GM19395 (cell line): ENCODE data around the gene CTSV.
"Not testable (repeated sequence)": the region's sequence is repeated elsewhere in the genome, so short reads cannot be mapped to it uniquely, and the experiment has no call there.

Experiments
- ATAC-seq: cut with Tn5 transposase; IDR thresholded peaks from one replicate; pipeline ENCODE4 v1.9.1; 2021; ENCODE audit warnings: mild to moderate bottlenecking, moderate library complexity; ENCODE audit not compliant: unreplicated experiment

The CTSV gene

DNA sequence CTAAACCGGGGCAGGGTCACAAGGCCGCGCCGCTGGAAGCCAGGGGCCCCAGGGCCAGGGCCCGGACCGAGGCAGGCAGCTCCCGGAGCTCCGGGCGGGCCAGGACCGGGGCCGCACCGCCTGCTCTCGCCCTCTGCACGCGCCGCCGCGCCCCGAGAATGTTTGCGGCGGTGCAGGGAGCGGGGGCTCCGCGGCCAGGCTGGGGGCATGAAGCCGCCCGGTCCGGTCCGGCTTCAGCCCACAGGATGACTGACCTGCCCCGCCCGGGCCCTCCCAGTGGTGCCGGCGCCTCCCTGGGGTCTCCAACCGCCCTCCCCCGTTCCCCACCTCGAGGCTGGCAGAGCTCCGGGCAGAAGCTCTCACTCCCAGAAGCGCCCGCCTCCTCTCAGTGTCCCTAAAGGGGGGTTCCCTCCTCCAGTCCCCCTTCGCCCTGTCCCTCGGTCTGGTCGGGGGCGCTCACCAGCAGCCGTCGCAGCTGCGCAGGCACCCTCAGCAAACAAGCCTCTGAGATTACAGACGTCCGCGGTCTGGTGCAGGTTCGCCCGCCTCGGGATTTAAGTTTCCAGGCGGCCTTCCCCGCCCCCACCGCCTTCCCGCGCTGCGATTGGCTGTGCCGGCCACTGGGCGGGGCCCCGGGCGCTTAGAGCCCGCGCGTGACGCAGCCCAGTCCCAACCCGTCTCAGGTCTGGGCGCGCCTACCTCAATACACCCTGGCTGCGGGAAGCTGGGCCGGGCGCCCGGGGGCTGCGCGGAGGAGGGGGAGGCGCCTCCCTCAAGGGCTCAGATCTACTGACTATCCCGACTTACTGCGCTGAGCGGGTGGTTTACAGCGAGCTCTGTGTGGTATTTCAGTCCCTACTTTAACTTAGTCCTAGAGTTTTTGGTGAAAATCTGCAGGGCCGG lies at the start of gene CTSV:
Gene CTSV (minus strand): TSS at position 532 of the 903 bp plus-strand sequence. CDS start 1,099 bp downstream, outside the sequence.
- ATAC-seq: peak; percentile 99

GRCh38 chr9:97087668-97088215 lies 48.8 kb upstream of the CTSV start:
- not testable (repeated sequence) for ATAC-seq

DNA sequence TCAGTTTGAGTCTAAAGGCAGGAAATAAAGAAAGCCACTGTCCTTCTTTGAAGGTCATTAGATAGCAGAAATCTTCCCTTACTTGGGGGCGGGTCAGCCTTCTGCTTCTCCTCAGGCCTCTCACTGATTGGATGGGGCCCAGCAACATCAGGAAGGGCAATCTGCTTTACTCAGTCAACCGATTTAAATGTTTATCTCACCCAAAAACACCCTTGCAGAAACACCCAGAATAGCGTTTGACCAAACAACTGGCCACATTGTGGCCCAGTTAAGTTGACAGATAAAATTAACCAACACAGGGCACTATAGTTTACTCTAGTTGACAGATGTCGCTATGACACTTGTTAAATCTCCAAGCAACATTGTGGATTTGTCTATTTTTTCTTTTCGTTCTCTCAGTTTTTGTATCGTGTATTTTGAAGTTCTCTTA lies 45.6 kb upstream of the CTSV start:
- not testable (repeated sequence) for ATAC-seq

DNA sequence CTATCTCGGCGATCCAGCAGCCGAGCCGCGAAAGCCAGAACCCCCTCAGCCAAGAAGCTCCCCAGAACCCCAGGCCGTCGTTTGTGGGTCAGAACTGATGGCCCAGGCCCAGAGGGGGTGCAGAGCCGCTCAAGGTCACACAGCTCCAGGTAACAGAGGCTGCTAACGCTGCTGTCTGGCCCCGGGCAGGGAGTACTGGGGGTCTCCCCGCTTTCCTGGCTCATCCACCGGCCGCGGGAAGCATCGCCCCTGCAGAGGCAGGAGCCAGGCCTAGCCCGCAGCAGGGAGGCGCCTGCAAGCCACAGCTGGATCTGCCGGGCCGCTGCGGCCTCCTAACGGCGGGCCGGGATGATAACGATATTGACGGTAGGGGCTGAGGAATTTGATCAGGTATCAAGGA lies 39.4 kb upstream of the CTSV start:
- no peak for ATAC-seq

GRCh38 chr9:97077452-97078295 lies 38.7 kb upstream of the CTSV start:
- ATAC-seq: no peak

- not testable (repeated sequence) for ATAC-seq
These were observed 37.9 kb upstream of the CTSV start for GRCh38 chr9:97076731-97077451.

GRCh38 chr9:97076238-97076637 lies 37.3 kb upstream of the CTSV start:
- no peak for ATAC-seq

GRCh38 chr9:97075289-97075985 lies 36.5 kb upstream of the CTSV start:
- no peak for ATAC-seq

DNA sequence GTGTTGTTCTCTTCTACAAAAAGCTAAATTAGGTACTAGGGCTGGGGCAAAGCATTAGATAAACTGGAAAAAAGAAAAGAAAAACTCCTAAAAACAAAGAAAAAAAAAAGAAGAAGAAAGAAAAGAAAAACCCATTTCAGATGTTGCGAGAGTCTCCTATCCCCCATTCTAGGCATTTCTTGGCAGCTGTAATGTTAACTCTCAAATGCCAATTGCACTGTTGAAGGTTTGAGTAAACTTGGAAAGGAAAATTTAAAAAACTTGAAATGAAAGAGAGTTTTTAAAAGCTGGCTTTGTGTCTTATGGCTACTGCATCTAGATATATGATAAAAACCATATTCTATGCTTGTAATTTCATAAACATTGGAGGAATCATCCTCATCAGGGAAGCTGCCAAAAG lies 34.6 kb upstream of the CTSV start:
- no peak for ATAC-seq

DNA sequence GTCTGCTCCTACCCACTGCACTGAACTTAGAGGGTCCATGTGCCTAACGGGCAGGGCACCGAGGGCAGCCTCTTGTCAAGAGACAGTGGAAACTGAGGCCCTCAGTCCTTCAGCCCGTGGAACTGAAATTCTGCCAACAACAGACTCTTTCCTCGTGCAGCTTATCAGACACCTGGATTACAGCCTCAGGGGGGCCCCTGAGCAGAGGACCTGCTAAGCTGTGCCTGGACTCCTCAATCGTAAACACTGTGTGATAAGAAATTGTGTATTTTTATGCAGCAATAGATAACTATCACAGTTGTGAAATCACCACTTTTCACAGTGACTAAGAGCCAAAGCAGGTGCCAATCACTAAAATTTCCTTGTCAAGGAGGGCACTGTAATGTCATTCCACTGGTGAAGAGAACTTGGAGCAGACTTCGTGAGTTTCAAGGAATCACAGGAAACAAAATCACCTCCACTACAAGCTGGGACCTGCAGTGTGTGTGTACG lies 33.4 kb upstream of the CTSV start:
- ATAC-seq: no peak

DNA sequence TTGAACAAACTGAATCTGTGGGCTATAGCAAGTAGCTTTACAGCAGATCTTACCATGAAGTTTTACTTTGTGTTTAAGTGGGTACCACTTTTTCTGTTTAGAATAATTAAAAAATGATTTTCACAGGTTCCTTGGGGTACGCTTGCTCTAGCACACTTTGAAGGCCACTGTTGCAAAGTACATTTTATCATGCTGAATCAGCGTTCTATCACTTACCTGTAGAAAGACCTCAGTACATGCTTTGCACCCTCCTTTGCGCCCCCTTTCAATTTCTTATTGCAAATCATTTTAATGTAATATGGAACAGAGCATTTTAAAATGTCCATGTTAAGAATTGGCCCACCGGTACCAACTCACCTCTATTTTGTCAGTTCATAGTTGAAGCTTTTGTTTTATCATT lies 31.4 kb upstream of the CTSV start:
- ATAC-seq: not testable (repeated sequence)

DNA sequence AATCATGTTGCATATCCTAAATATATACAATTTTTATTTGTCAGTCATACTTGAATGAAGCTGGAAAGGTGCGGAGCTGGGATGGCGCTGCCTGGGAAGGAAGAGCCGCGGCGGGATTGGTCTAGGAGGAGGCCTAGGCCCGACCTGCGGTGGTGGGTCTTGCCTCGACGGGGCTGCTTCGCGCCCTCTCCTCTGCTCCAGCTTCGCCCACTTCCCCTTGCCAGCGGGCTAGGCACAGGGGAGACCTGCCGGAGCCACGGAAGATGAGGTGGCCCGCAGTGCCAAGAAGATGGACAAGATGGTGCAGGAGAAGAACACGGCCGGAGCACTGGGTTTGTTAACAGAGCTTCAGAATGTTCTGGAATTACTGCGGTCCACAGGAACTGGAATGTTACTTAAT lies 28.5 kb upstream of the CTSV start:
- ATAC-seq: no peak

DNA sequence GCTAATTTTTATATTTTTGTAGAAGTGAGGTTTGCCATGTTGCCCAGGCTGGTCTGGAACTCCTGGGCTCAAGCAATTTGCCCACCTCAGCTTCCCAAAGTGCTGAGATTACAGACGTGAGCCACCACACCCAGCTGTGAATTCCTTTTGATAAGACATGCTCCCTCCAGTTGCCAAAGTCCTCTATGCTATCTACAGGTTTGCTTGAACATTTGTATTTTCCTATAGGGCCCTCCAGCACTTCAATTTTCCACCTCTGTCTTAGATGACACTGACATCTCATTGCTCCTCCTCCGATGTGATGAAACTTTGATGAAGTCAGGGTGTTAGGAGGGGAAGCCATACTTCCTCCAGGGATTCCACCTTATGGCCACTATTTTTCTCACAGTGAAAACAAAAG lies 25.2 kb upstream of the CTSV start:
- ATAC-seq: no peak

DNA sequence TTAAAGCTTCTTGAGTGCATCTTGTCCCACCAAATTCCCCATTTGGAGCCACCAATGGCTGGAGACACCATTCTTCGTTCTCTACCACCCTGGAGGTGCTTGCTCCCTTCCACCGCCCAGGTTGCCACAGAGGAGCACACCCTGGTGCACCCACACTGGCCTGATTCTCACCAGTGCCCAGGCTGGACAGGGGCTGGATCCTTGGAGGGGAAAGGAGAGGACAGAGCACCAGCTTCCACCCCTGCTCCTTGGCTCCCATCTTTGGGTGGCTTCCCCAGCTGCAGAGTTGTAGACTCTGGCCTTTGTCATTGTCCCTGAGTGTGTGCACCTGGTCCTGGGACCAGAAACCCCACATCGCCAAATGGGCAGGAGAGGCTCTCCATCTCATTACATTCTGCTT lies 21.9 kb upstream of the CTSV start:
- ATAC-seq: no peak

DNA sequence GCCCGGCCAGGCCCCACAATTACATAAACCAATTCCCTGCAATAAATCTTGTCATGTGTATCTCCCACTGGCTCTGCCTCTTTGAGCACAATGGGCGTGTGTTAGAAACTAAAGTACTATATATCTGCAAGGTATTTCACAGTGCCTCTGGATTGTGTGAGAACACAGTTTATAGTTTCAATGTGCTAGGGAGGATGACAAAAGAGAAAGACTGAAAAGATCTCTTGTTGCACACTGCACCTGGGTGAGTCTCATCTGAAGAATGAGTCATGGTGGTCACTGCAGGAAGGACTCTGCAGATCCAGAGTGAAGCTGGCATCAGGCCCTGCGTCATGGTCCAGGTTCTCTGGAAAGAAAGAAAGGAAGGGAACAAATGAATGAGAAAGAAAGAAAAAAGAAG lies 20.7 kb upstream of the CTSV start:
- ATAC-seq: no peak

DNA sequence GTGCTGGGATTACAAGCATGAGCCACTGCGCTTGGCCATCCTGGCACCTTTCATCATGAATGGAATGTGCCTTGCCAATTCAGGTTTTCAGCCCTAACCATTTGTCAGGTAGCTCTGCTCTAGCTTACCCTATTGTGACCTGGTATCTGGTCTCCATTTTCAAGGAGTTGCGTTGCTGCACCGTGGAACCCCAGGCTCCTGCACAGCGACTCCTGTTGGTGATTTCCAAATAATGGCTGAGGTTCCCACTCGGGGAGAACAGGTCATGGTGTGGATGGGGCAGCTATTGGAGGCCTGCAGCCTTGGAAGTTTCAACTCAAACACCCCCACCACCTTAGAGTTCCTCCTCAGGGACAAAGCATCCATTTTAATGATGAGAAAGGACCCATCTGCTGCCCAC lies 18.7 kb upstream of the CTSV start:
- no peak for ATAC-seq

DNA sequence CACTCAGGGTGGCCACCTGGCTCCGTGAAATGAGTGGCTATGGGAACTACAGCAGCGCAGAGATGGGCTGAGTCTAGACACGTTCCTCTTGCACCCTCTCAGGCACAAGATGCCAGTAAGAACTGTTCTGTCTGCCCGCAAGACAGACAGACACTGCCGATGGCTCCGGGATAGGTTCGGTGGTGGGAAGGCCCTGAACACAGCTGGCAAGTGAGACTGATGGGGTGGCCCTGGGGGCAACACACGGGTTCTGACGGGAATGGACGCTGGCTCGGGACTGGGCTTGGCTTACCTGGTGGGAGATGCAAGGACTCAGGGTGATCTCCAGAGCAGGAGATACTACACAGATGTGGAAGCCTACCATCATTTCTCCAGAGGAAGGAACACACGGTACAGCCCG lies 16.9 kb upstream of the CTSV start:
- ATAC-seq: not testable (repeated sequence)

DNA sequence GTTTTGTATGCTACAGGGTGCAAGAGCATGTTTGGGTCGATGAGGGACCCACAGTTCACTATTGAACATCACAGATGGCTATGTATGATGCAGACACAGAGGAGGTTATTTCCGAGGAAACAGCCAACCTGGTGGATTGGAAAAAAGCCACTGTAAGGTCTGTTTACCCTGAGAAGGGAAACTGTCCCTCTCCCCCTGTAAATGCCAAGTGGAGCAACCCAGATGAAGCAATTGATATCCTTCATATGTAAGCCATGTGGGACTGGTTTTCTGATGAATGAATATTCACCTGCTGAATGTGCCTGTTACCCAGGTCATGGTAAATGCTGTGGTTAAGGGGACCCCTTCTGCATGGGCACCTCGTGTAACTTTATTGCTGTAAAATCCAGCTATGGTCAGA lies 14.8 kb upstream of the CTSV start:
- no peak for ATAC-seq

DNA sequence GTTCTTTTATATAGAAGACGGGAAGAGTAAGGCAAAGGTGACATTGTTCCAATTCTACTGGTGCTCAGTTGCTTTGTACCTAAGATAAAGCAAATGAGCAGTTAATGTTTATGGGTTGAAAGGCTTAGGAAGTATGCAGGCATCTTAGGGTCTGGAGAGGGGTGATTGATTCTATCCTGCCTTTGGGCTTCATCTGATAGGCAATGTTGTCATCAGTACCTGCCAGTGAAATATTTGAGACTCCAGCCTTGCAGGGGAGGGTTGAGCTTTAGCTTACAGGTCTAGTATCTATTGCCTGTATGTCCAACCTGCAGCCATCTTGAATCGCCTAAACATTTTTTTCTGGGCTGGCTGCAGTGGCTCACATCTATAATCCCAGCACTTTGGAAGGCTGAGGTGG lies 13.8 kb upstream of the CTSV start:
- no peak for ATAC-seq

GRCh38 chr9:97046228-97046627 lies 7.3 kb upstream of the CTSV start:
- ATAC-seq: no peak
